H9 (cell line): Measurements from ENCODE around the gene TMF1. TPM values are rescaled to one million over a fixed set of nuclear protein-coding genes. Genes with fewer than 3 reads are reported as not detected.

Experiments used
- DNase-seq: peaks from one replicate; pipeline ENCODE4 v3.0.0-alpha.2; 2017
- H2AFZ ChIP-seq: one replicate; pipeline ENCODE4 v1.6.1; 2013; ENCODE audit warnings: mild to moderate bottlenecking, low read length, control low read depth, moderate library complexity
- H2AK5ac ChIP-seq: 2 replicates; pipeline ENCODE4 v1.6.1; 2013; ENCODE audit warnings: low read length, control low read depth, mixed read lengths; ENCODE audit not compliant: insufficient read length
- H2BK120ac ChIP-seq: one replicate; pipeline ENCODE4 v1.6.1; 2013; ENCODE audit warnings: low read depth, mild to moderate bottlenecking, low read length, control low read depth, inconsistent platforms; ENCODE audit not compliant: poor library complexity, severe bottlenecking
- H2BK12ac ChIP-seq: 2 replicates; pipeline ENCODE4 v1.6.1; 2013; ENCODE audit warnings: low read length, control low read depth, mixed read lengths, low read depth; ENCODE audit not compliant: insufficient read length
- H2BK15ac ChIP-seq: 2 replicates; pipeline ENCODE4 v1.6.1; 2013; ENCODE audit warnings: low read depth, low read length, control low read depth
- H2BK20ac ChIP-seq: one replicate; pipeline ENCODE4 v1.6.1; 2013; ENCODE audit warnings: low read depth, mild to moderate bottlenecking, low read length, control low read depth, inconsistent platforms; ENCODE audit not compliant: poor library complexity, severe bottlenecking
- H2BK5ac ChIP-seq: 2 replicates; pipeline ENCODE4 v1.6.1; 2013; ENCODE audit warnings: low read length, control low read depth, mixed read lengths; ENCODE audit not compliant: insufficient read length
- H3K14ac ChIP-seq: 2 replicates; pipeline ENCODE4 v1.6.1; 2013; ENCODE audit warnings: low read length, control low read depth; ENCODE audit not compliant: insufficient read depth
- H3K18ac ChIP-seq: 2 replicates; pipeline ENCODE4 v1.6.1; 2013; ENCODE audit warnings: low read depth, mild to moderate bottlenecking, mixed read lengths, low read length, control low read depth; ENCODE audit not compliant: insufficient read length
- H3K23ac ChIP-seq: 2 replicates; pipeline ENCODE4 v1.6.1; 2013; ENCODE audit warnings: low read length, control low read depth, mixed read lengths, low read depth; ENCODE audit not compliant: insufficient read length
- H3K23me2 ChIP-seq: 2 replicates; pipeline ENCODE4 v1.6.1; 2013; ENCODE audit warnings: low read depth, mild to moderate bottlenecking, mixed read lengths, low read length, control low read depth; ENCODE audit not compliant: insufficient read length, poor library complexity, severe bottlenecking
- H3K27ac ChIP-seq: 2 replicates; pipeline ENCODE4 v1.5.1; 2013; ENCODE audit warnings: low read length, control low read depth, mixed read lengths, low read depth; ENCODE audit not compliant: insufficient read length
- H3K27me3 ChIP-seq: 2 replicates; pipeline ENCODE4 v1.6.1; 2013; ENCODE audit warnings: low read length, control low read depth, inconsistent platforms; ENCODE audit not compliant: insufficient read depth
- H3K4ac ChIP-seq: 2 replicates; pipeline ENCODE4 v1.6.1; 2013; ENCODE audit warnings: low read depth, mild to moderate bottlenecking, control low read depth, inconsistent platforms, low read length, moderate library complexity
- H3K4me1 ChIP-seq: 2 replicates; pipeline ENCODE4 v1.6.1; 2013; ENCODE audit warnings: low read length, control low read depth, inconsistent platforms; ENCODE audit not compliant: insufficient read depth
- H3K4me2 ChIP-seq: 2 replicates; pipeline ENCODE4 v1.6.1; 2013; ENCODE audit warnings: low read length, control low read depth, mixed read lengths; ENCODE audit not compliant: insufficient read length, insufficient read depth
- H3K56ac ChIP-seq: 2 replicates; pipeline ENCODE4 v1.6.1; 2013; ENCODE audit warnings: low read depth, mild to moderate bottlenecking, mixed read lengths, low read length, control low read depth; ENCODE audit not compliant: insufficient read length
- H3K79me1 ChIP-seq: 2 replicates; pipeline ENCODE4 v1.6.1; 2013; ENCODE audit warnings: low read depth, mild to moderate bottlenecking, moderate library complexity, low read length, control low read depth, inconsistent platforms; ENCODE audit not compliant: insufficient read depth, poor library complexity, severe bottlenecking
- H3K79me2 ChIP-seq: 2 replicates; pipeline ENCODE4 v1.6.1; 2013; ENCODE audit warnings: low read length, control low read depth, inconsistent platforms; ENCODE audit not compliant: insufficient read depth
- H3K9ac ChIP-seq: 2 replicates; pipeline ENCODE4 v1.6.1; 2013; ENCODE audit warnings: low read length, control low read depth, mixed read lengths; ENCODE audit not compliant: insufficient read length; ENCODE audit errors: extremely low read depth
- H3K9me3 ChIP-seq: one replicate; pipeline ENCODE4 v1.6.1; 2013; ENCODE audit warnings: low read depth, low read length, inconsistent platforms; ENCODE audit not compliant: control insufficient read depth
- H3T11ph ChIP-seq: one replicate; pipeline ENCODE4 v1.6.1; 2013; ENCODE audit warnings: mild to moderate bottlenecking, low read length, control low read depth, inconsistent platforms
- H4K20me1 ChIP-seq: one replicate; pipeline ENCODE4 v1.6.1; 2013; ENCODE audit not compliant: control insufficient read depth, insufficient read length, insufficient read depth
- H4K5ac ChIP-seq: 2 replicates; pipeline ENCODE4 v1.6.1; 2013; ENCODE audit warnings: low read depth, mild to moderate bottlenecking, mixed read lengths, low read length, control low read depth; ENCODE audit not compliant: insufficient read length
- H4K8ac ChIP-seq: replicated peaks from 2 replicates; pipeline ENCODE4 v1.6.1; 2013; ENCODE audit warnings: low read length, control low read depth, mixed read lengths, low read depth; ENCODE audit not compliant: insufficient read length
- H4K91ac ChIP-seq: 2 replicates; pipeline ENCODE4 v1.6.1; 2013; ENCODE audit warnings: low read depth, mild to moderate bottlenecking, moderate library complexity, mixed read lengths, low read length, control low read depth; ENCODE audit not compliant: insufficient read length
- H3K27ac Mint-ChIP-seq, 3 experiments: 2 replicates in 2 of 3; 3 replicates in 1 of 3; pipeline ENCODE4 v1.8.0; 2020 to 2021; ENCODE audit warnings: mixed read lengths in 3 of 3, mild to moderate bottlenecking in 1 of 3, moderate library complexity in 1 of 3
- H3K27me3 Mint-ChIP-seq: 2 replicates; pipeline ENCODE4 v1.8.0; 2021; ENCODE audit warnings: low read depth, mild to moderate bottlenecking, moderate library complexity, mixed read lengths
- H3K36me3 Mint-ChIP-seq, 3 experiments: 2 replicates in 2 of 3; 3 replicates in 1 of 3; pipeline ENCODE4 v1.8.0; 2020 to 2021; ENCODE audit warnings: low read depth in 3 of 3, mixed read lengths in 3 of 3; ENCODE audit not compliant: insufficient read depth in 1 of 3
- H3K4me1 Mint-ChIP-seq, 2 experiments: 2 replicates each; pipeline ENCODE4 v1.8.0; 2020; ENCODE audit warnings: mixed read lengths in 2 of 2
- H3K4me3 Mint-ChIP-seq, 2 experiments: 2 replicates in 1 of 2; 3 replicates in 1 of 2; pipeline ENCODE4 v1.8.0; 2020 to 2021; ENCODE audit warnings: mild to moderate bottlenecking in 2 of 2, mixed read lengths in 2 of 2, moderate library complexity in 1 of 2
- H3K9me3 Mint-ChIP-seq, 2 experiments: 2 replicates in 1 of 2; 3 replicates in 1 of 2; pipeline ENCODE4 v1.8.0; 2020; ENCODE audit warnings: mild to moderate bottlenecking in 2 of 2, mixed read lengths in 2 of 2, moderate library complexity in 1 of 2
- CTCF ChIP-seq: fragments of 200-600 bp; sonication (generic); conservative IDR thresholded peaks from 3 replicates; pipeline ENCODE4 v1.8.0; 2021; ENCODE audit warnings: antibody characterized with exemption, mild to moderate bottlenecking
- whole genome bisulfite sequencing: extraction: QIAGEN DNeasy Blood & Tissue Kit; methylation state at CpG from one replicate; pipeline ENCODE4 v1.1.7; 2013; ENCODE audit warnings: missing lambda C conversion rate, low lambda C conversion rate, mixed read lengths; ENCODE audit not compliant: insufficient read length; ENCODE audit errors: extremely low coverage; 5-methylcytosine and 5-hydroxymethylcytosine counted together
- total RNA-seq: library from RNA; stranded (reverse); gene quantifications from 2 replicates; pipeline ENCODE4 v1.2.1, GENCODE V29; 2021

Gene TMF1
- total RNA-seq, 1 experiment from 2014 or later, result 21.9 TPM

GRCh38 chr3:69012800-69013252 lies 39.3 kb downstream of the TMF1 start:
- H3K23ac ChIP-seq, result no peak overlapping the region
- TF ChIP-seq CTCF, result no peak
- peak; percentile 61 for DNase-seq
- H4K20me1 ChIP-seq, result no peaks in the 10 kb centered on the region
- no peak overlapping the region for H3K56ac ChIP-seq
- H2BK12ac ChIP-seq, result no peak overlapping the region
- no peak overlapping the region for H4K91ac ChIP-seq
- WGBS, result no CpG with 5 or more reads among the region's 36 CpGs
- H4K8ac ChIP-seq, result no peak overlapping the region
- H3K36me3 Mint-ChIP-seq, result peaks cover 4 to 16% (median 10%) of the 10 kb centered on the region in 3 experiments
- H3K79me1 ChIP-seq, result no peaks in the 10 kb centered on the region
- H3K18ac ChIP-seq, result peak overlapping the region; percentile 3
- H3K4me1 Mint-ChIP-seq, result peaks cover 57 to 58% of the 10 kb centered on the region in 2 experiments
- H2AK5ac ChIP-seq, result no peak overlapping the region
- H2BK15ac ChIP-seq, result no peak overlapping the region
- no peaks in the 10 kb centered on the region for H3K9me3 ChIP-seq
- peak overlapping the region; percentile 59 for H3K14ac ChIP-seq
- H3K27me3 ChIP-seq, result no peaks in the 10 kb centered on the region
- peak overlapping the region; percentile 33 for H3K9ac ChIP-seq
- H3K23me2 ChIP-seq, result peaks cover 4% of the 10 kb centered on the region
- no peak overlapping the region for H3T11ph ChIP-seq
- H2BK20ac ChIP-seq, result no peak overlapping the region
- H3K4me1 ChIP-seq, result peaks cover 11% of the 10 kb centered on the region; the same call in 1 of the 2 replicates
- H4K5ac ChIP-seq, result no peak overlapping the region
- H3K27ac Mint-ChIP-seq, result peak overlapping the region in 2 of 3 experiments; percentile 65 to 66; a peak in 3 of 7 replicates
- H3K79me2 ChIP-seq, result no peaks in the 10 kb centered on the region
- no peak overlapping the region for H2BK120ac ChIP-seq
- H3K4ac ChIP-seq, result no peak overlapping the region
- peak overlapping the region; percentile 72 to 82 for H3K4me3 Mint-ChIP-seq
- H2AFZ ChIP-seq, result no peak overlapping the region
- no peak overlapping the region for H2BK5ac ChIP-seq
- no peak overlapping the region for H3K27ac ChIP-seq
- H3K27me3 Mint-ChIP-seq, result no peaks in the 10 kb centered on the region
- 0 out of 5 replicates have a peak, but pooled peaks cover 0 to 3% of the 10 kb centered on the region in 2 experiments for H3K9me3 Mint-ChIP-seq
- H3K4me2 ChIP-seq, result peak overlapping the region; percentile 67
